ENCODE measurements around the gene UAP1L1. TPM values are rescaled to one million over a fixed set of nuclear protein-coding genes. Genes with fewer than 3 reads are reported as not detected.

The UAP1L1 gene
- total RNA-seq, 1 experiment from 2014 or later, result 22.5 TPM

- DNase-seq (ENCODE audit: low read depth, low spot score), result no peak
- in situ Hi-C loops (cut with HindIII; ENCODE audit: low pct_unique_long_range_greater_than_20kb, low sequenced_read_pairs), result no loop called here
Observed at GRCh38 chr9:137082222-137082924, 5.1 kb downstream of the UAP1L1 start.

- DNase-seq (ENCODE audit: low read depth, low spot score), result no peak
- in situ Hi-C loops (cut with HindIII; ENCODE audit: low pct_unique_long_range_greater_than_20kb, low sequenced_read_pairs), result no loop called here
Observed at GRCh38 chr9:137082925-137083290, 5.6 kb downstream of the UAP1L1 start.

- in situ Hi-C loops (cut with HindIII; ENCODE audit: low pct_unique_long_range_greater_than_20kb, low sequenced_read_pairs), result no loop called here
Observed at GRCh38 chr9:137083394-137084004, 6.2 kb downstream of the UAP1L1 start.

GRCh38 chr9:137084526-137084925, 7.2 kb downstream of the UAP1L1 start:
- DNase-seq (ENCODE audit: low read depth, low spot score), result no peak
- in situ Hi-C loops (cut with HindIII; ENCODE audit: low pct_unique_long_range_greater_than_20kb, low sequenced_read_pairs), result no loop called here

More at GRCh38 chr9:137083394-137084004, 6.2 kb downstream of the UAP1L1 start:
- peak; percentile 71 for DNase-seq (ENCODE audit: low read depth, low spot score)

GRCh38 chr9:137085920-137086530, 8.7 kb downstream of the UAP1L1 start:
- in situ Hi-C loops (cut with HindIII; ENCODE audit: low pct_unique_long_range_greater_than_20kb, low sequenced_read_pairs), result no loop called here
- DNase-seq (ENCODE audit: low read depth, low spot score), result peak; percentile 42

GRCh38 chr9:137086531-137087408, 9.5 kb downstream of the UAP1L1 start, which contains the start of gene MAN1B1:
Gene MAN1B1 (plus strand): TSS chr9:137086985. CDS start chr9:137087000, 15 bp downstream.
- DNase-seq (ENCODE audit: low read depth, low spot score), result peak; percentile 98
- in situ Hi-C loops (cut with HindIII; ENCODE audit: low pct_unique_long_range_greater_than_20kb, low sequenced_read_pairs), result no loop called here

- no peak for DNase-seq (ENCODE audit: low read depth, low spot score)
- in situ Hi-C loops (cut with HindIII; ENCODE audit: low pct_unique_long_range_greater_than_20kb, low sequenced_read_pairs), result no loop called here
Observed at GRCh38 chr9:137087409-137087925, 10.2 kb downstream of the UAP1L1 start.

GRCh38 chr9:137088121-137088520, 10.8 kb downstream of the UAP1L1 start:
- in situ Hi-C loops (cut with HindIII; ENCODE audit: low pct_unique_long_range_greater_than_20kb, low sequenced_read_pairs), result no loop called here
- DNase-seq (ENCODE audit: low read depth, low spot score), result no peak

- in situ Hi-C loops (cut with HindIII; ENCODE audit: low pct_unique_long_range_greater_than_20kb, low sequenced_read_pairs), result no loop called here
- no peak for DNase-seq (ENCODE audit: low read depth, low spot score)
Observed at GRCh38 chr9:137089232-137089947, 12.1 kb downstream of the UAP1L1 start.

- in situ Hi-C loops (cut with HindIII; ENCODE audit: low pct_unique_long_range_greater_than_20kb, low sequenced_read_pairs), result no loop called here
- DNase-seq (ENCODE audit: low read depth, low spot score), result no peak
Observed at GRCh38 chr9:137095664-137096517, 18.6 kb downstream of the UAP1L1 start.

GRCh38 chr9:137096785-137097546, 19.6 kb downstream of the UAP1L1 start:
- in situ Hi-C loops (cut with HindIII; ENCODE audit: low pct_unique_long_range_greater_than_20kb, low sequenced_read_pairs), result no loop called here
- no peak for DNase-seq (ENCODE audit: low read depth, low spot score)

GRCh38 chr9:137097761-137098462, 20.6 kb downstream of the UAP1L1 start:
- DNase-seq (ENCODE audit: low read depth, low spot score), result no peak
- in situ Hi-C loops (cut with HindIII; ENCODE audit: low pct_unique_long_range_greater_than_20kb, low sequenced_read_pairs), result no loop called here

GRCh38 chr9:137099231-137099630, 21.9 kb downstream of the UAP1L1 start:
- in situ Hi-C loops (cut with HindIII; ENCODE audit: low pct_unique_long_range_greater_than_20kb, low sequenced_read_pairs), result no loop called here

GRCh38 chr9:137103206-137103999, 26.1 kb downstream of the UAP1L1 start:
- in situ Hi-C loops (cut with HindIII; ENCODE audit: low pct_unique_long_range_greater_than_20kb, low sequenced_read_pairs), result no loop called here
- no peak for DNase-seq (ENCODE audit: low read depth, low spot score)

More at GRCh38 chr9:137099231-137099630, 21.9 kb downstream of the UAP1L1 start:
- DNase-seq (ENCODE audit: low read depth, low spot score), result no peak

Data from SK-MEL-5 (cell line).